PC-9 (cell line): ENCODE results near the gene HOXC4. TPM values are rescaled to one million over a fixed set of nuclear protein-coding genes. Genes with fewer than 3 reads are reported as not detected.
"Not testable (repeated sequence)": the region's sequence is repeated elsewhere in the genome, so short reads cannot be mapped to it uniquely, and the experiment has no call there.

Experiments
- BruUV-seq: library from RNA; stranded (reverse); fragments of 400-500 nt; replicated peaks from 2 replicates; lab custom pipeline; 2021; lab: Mats Ljungman, UMichigan
- CTCF ChIA-PET: fragments of 300-600 bp; sonication (Branson Sonifier 250); formaldehyde crosslinking; loops from one replicate; lab custom pipeline; 2022; ENCODE audit warnings: antibody characterized with exemption; lab: Charles Lee
- POLR2A ChIA-PET: fragments of 300-600 bp; sonication (Branson Sonifier 250); formaldehyde crosslinking; loops from one replicate; lab custom pipeline; 2022; ENCODE audit warnings: antibody characterized with exemption; ENCODE audit not compliant: unreplicated experiment; lab: Charles Lee
- DNase-seq, 2 experiments: peaks; one replicate each; pipeline versions ENCODE4 v3.0.0 to v3.0.0-alpha.2; 2015 to 2022; ENCODE audit warnings: mixed read lengths in 1 of 2
- H2AFZ ChIP-seq: fragments of 200-600 bp; sonication (generic); 2 replicates; pipeline ENCODE4 v1.8.1; 2017; ENCODE audit warnings: antibody characterized with exemption
- H3F3A ChIP-seq: fragments of 200-600 bp; sonication (generic); 2 replicates; pipeline ENCODE4 v1.8.1; 2017; ENCODE audit warnings: antibody characterized with exemption, mild to moderate bottlenecking, low read depth; ENCODE audit not compliant: insufficient read depth
- H3K27ac ChIP-seq: fragments of 200-600 bp; sonication (generic); 2 replicates; pipeline ENCODE4 v1.6.1; 2016; ENCODE audit warnings: mixed run types
- H3K27me3 ChIP-seq: fragments of 200-600 bp; sonication (generic); 2 replicates; pipeline ENCODE4 v1.6.1; 2016; ENCODE audit warnings: low read depth, mixed run types; ENCODE audit not compliant: insufficient read depth
- H3K36me3 ChIP-seq: fragments of 200-600 bp; sonication (generic); 2 replicates; pipeline ENCODE4 v1.6.1; 2016; ENCODE audit warnings: low read depth, mixed run types
- H3K4me1 ChIP-seq: fragments of 200-600 bp; sonication (generic); replicated peaks from 2 replicates; pipeline ENCODE4 v1.6.1; 2016; ENCODE audit warnings: mixed run types; ENCODE audit not compliant: insufficient read depth
- H3K4me2 ChIP-seq: fragments of 200-600 bp; sonication (generic); 2 replicates; pipeline ENCODE4 v1.6.1; 2017; ENCODE audit warnings: mixed run types
- H3K4me3 ChIP-seq: fragments of 200-600 bp; sonication (generic); 2 replicates; pipeline ENCODE4 v1.6.1; 2016; ENCODE audit warnings: mixed run types
- H3K79me2 ChIP-seq: fragments of 200-600 bp; sonication (generic); 2 replicates; pipeline ENCODE4 v1.6.1; 2017; ENCODE audit warnings: low read depth, mixed run types
- H3K9me2 ChIP-seq: fragments of 200-600 bp; sonication (generic); 2 replicates; pipeline ENCODE4 v1.8.1; 2017; ENCODE audit warnings: mild to moderate bottlenecking; ENCODE audit not compliant: insufficient read depth
- H3K9me3 ChIP-seq: fragments of 200-600 bp; sonication (generic); 2 replicates; pipeline ENCODE4 v1.8.1; 2016; ENCODE audit warnings: low read depth; ENCODE audit not compliant: insufficient read depth
- H4K20me1 ChIP-seq: fragments of 200-600 bp; sonication (generic); 2 replicates; pipeline ENCODE4 v1.8.1; 2017; ENCODE audit not compliant: insufficient read depth
- CTCF ChIP-seq: fragments of 200-600 bp; sonication (generic); conservative IDR thresholded peaks from 2 replicates; pipeline ENCODE4 v1.6.1; 2017; ENCODE audit warnings: mixed run types, antibody characterized with exemption, mild to moderate bottlenecking, moderate library complexity
- EZH2 ChIP-seq: fragments of 200-600 bp; sonication (generic); IDR thresholded peaks from 2 replicates; pipeline ENCODE4 v1.8.0; 2017; ENCODE audit warnings: antibody characterized with exemption, low read depth
- intact Hi-C: fragments of 100-400 bp; cut with micrococcal nuclease; formaldehyde crosslinking; loops from one replicate; pipeline ENCODE4 v1.10.0; 2022; ENCODE audit not compliant: unreplicated experiment
- total RNA-seq: library from RNA; stranded (reverse); gene quantifications from 2 replicates; pipeline ENCODE4 v1.2.3, GENCODE V29; 2021

Gene HOXC4
- total RNA-seq, 1 experiment from 2014 or later = 3.8 TPM

DNA sequence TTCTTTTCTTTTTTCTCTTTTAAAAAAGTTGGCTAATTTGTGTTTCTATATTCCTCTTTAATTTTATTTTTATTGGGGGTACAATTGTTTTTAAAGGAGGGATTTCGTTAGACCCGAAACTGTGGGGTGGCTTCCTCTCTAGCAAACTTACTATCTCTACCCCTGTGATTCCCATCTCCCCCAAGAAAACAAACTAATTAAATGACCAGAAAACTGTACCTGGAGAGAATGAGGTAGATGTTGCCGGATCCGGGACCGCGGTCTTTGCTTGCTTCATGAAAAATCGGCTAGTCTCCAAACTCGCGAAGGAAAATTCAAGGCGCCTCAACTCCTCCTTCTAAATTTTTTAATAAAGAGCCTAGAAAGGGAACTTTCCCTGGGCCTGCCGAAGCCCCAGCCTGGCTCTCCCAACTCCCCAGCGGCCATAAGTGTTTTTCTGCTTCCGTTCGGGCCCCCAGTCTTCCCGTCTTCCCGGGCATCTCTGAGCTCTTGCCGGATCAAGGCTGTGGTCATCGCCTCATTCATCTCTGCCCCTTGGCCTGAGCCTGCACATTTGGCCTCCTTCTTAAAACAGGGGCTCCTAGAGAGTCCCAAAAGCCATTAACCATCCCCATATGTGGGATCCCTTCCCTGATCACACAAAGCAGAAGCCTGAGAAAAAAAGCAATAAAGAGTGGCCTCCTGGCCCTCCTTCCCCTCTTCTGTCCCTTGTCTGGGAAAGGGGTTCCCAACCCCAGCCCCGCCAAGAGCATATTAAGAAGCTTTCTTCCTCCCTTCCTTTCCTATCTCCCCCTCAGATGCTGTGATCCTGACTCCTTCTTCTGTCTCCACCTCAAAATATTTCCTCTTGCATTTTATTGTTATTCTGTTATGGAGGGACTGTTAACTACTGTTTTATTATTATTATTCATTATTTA lies 26.6 kb downstream of the HOXC4 start:
- H3K9me3 ChIP-seq, H3K4me2 ChIP-seq, H2AFZ ChIP-seq, H3K36me3 ChIP-seq, H3F3A ChIP-seq, H3K79me2 ChIP-seq, POLR2A ChIA-PET, H3K9me2 ChIP-seq, H3K4me1 ChIP-seq, BruUV-seq, CTCF ChIA-PET, DNase-seq, H4K20me1 ChIP-seq, intact Hi-C loops, H3K27ac ChIP-seq, H3K4me3 ChIP-seq: not testable (repeated sequence)
- peaks cover 28% of the 10 kb centered on the region for H3K27me3 ChIP-seq

DNA sequence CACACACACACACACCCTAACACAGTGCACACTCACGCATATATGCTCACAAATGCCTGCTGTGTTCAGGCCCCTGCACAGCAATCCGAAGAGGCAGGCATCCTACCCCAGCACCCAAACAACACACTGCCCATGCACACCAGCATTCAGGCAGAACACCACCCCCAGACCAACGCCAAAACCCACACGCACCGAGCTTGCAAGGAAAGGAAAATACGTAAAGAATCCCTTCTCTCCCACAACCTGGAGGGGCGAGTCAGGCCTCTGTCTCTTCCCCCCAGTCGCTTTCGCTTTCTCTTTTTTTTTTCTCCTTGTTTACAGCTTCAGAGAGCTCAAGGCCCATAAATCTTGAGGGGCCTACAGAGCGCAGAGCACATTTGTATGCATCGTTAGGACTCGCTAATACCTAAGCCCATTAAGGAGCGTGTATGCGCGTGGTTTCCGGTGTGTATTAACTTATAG lies 27.4 kb downstream of the HOXC4 start:
- POLR2A ChIA-PET, H3K27ac ChIP-seq, CTCF ChIA-PET, H3K9me3 ChIP-seq, H3K36me3 ChIP-seq, H4K20me1 ChIP-seq, H2AFZ ChIP-seq, DNase-seq, BruUV-seq, H3K4me3 ChIP-seq, H3K9me2 ChIP-seq, H3K4me2 ChIP-seq, intact Hi-C loops, H3K79me2 ChIP-seq, H3K4me1 ChIP-seq, H3F3A ChIP-seq: not testable (repeated sequence)
- peaks cover 27% of the 10 kb centered on the region for H3K27me3 ChIP-seq

DNA sequence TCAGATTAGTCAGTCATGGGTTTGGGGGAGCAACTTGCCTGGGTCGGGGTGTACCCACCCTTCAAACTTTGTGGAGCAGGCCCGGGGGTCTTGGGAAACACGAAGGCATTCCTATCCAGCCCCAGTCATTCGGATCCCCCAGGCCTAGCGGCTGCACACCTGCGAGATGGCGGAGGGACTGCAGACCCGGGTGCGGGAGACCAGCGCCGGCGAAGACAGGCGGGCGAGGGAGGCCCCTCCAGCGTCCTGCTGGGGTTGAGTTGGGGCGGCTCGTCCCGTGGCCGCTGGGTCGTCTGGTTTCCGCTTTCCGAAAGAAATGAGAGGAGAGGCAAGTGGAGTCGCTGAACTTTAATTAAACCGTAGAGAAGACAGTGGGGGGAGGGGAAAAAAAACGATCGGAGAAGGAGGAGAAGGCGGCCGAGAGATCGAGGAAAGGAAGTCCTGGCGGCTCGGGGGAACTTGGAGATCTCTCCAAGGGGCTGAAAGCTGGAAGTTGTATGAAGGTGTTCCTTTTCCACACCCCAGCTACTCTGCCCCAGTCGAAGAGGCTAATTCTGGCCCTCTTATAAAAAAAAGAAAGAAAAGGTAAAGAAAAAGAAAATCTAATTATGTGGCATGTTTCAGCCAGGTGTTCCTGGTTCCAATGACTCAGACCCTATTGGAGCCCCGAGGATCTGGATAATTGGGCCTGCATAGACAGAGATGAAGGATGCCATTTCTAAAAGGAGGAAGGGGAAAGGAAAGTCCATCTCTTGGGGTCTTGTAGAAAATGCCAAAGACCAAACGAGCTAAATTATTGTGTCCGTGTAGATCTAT lies 28.2 kb downstream of the HOXC4 start:
- H2AFZ ChIP-seq, BruUV-seq, POLR2A ChIA-PET, intact Hi-C loops, H4K20me1 ChIP-seq, H3K9me3 ChIP-seq, H3K36me3 ChIP-seq, H3K27ac ChIP-seq, H3K4me1 ChIP-seq, DNase-seq, H3K4me3 ChIP-seq, H3K79me2 ChIP-seq, H3K4me2 ChIP-seq, H3K9me2 ChIP-seq, H3F3A ChIP-seq, CTCF ChIA-PET: not testable (repeated sequence)
- H3K27me3 ChIP-seq = peaks cover 30% of the 10 kb centered on the region

GRCh38 chr12:54082397-54082892 lies 28.8 kb downstream of the HOXC4 start:
- H3K9me3 ChIP-seq = no peaks in the 10 kb centered on the region
- TF ChIP-seq CTCF (no peak), EZH2 (no peak)
- H3K4me1 ChIP-seq = no peaks in the 10 kb centered on the region
- BruUV-seq = no TSS peak
- ChIA-PET CTCF (no interaction called here), POLR2A (no interaction called here)
- H3F3A ChIP-seq = no peaks in the 10 kb centered on the region
- no peaks in the 10 kb centered on the region for H3K9me2 ChIP-seq
- H3K79me2 ChIP-seq = no peaks in the 10 kb centered on the region
- H3K27me3 ChIP-seq = peaks cover 33% of the 10 kb centered on the region
- H2AFZ ChIP-seq = no peak overlapping the region
- H3K27ac ChIP-seq = no peak overlapping the region
- no peak overlapping the region for H3K4me2 ChIP-seq
- no peaks in the 10 kb centered on the region for H3K36me3 ChIP-seq
- intact Hi-C loops = no loop called here
- H4K20me1 ChIP-seq = no peaks in the 10 kb centered on the region
- DNase-seq = no peak
- no peak overlapping the region for H3K4me3 ChIP-seq

- H2AFZ ChIP-seq, H3K9me3 ChIP-seq, BruUV-seq, POLR2A ChIA-PET, DNase-seq, H3K9me2 ChIP-seq, H3K79me2 ChIP-seq, H3K4me2 ChIP-seq, H3K27ac ChIP-seq, H3K4me1 ChIP-seq, H4K20me1 ChIP-seq, intact Hi-C loops, H3K36me3 ChIP-seq, H3K4me3 ChIP-seq, H3F3A ChIP-seq, CTCF ChIA-PET: not testable (repeated sequence)
- H3K27me3 ChIP-seq = peaks cover 73% of the 10 kb centered on the region
Measured at GRCh38 chr12:54088011-54088410, 34.4 kb downstream of the HOXC4 start.

DNA sequence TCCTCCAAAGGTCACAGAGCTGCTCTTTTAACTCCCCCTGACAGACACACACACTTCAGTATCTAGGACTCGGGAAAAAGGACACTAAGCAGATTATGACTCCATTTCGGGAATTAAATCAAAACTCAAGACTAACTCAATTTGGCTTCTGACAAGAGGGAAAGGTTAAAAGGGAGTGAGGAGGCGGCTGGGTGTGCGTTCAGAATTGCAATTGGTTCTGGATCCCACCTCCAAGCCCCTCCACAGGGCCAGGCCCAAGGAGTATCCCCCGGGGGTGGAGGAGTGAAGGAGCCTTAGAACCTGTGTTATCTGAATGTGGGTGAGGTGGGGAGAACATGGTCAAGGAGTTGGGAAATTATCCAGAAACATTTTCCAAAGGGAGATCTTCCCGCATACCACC lies 35.8 kb downstream of the HOXC4 start:
- H3K4me2 ChIP-seq, H3K9me3 ChIP-seq, H4K20me1 ChIP-seq, H3K79me2 ChIP-seq, BruUV-seq, H3F3A ChIP-seq, POLR2A ChIA-PET, H3K9me2 ChIP-seq, CTCF ChIA-PET, H3K36me3 ChIP-seq, H3K4me1 ChIP-seq, H3K27ac ChIP-seq, H2AFZ ChIP-seq, DNase-seq, intact Hi-C loops, H3K4me3 ChIP-seq: not testable (repeated sequence)
- peaks cover 67% of the 10 kb centered on the region for H3K27me3 ChIP-seq
